Measurements from ENCODE around the gene TDRD10.

Gene TDRD10

GRCh38 chr1:154502066-154502743, at the start of gene TDRD10, which contains the start of gene SHE:
Gene TDRD10 (plus strand): TSS chr1:154502219. CDS start chr1:154506904, 4,685 bp downstream.
Gene SHE (minus strand): TSS chr1:154502412. CDS start chr1:154502026, 386 bp downstream.
- DNase-seq, result no peak

GRCh38 chr1:154453161-154453560, 48.9 kb upstream of the TDRD10 start:
- DNase-seq, result no peak

GRCh38 chr1:154453574-154454352, 48.3 kb upstream of the TDRD10 start:
- DNase-seq, result peak; percentile 43

- DNase-seq, result no peak
These were observed 47.5 kb upstream of the TDRD10 start for GRCh38 chr1:154454386-154455120.

- DNase-seq, result no peak
These were observed 45.4 kb upstream of the TDRD10 start for GRCh38 chr1:154456631-154457030.

- no peak for DNase-seq
These were observed 42.9 kb upstream of the TDRD10 start for GRCh38 chr1:154459080-154459479.

GRCh38 chr1:154460695-154461260, 41.2 kb upstream of the TDRD10 start:
- no peak for DNase-seq

- peak; percentile 73 for DNase-seq
These were observed 38.5 kb upstream of the TDRD10 start for GRCh38 chr1:154463512-154463990.

GRCh38 chr1:154465621-154466195, 36.3 kb upstream of the TDRD10 start:
- no peak for DNase-seq

GRCh38 chr1:154466206-154466605, 35.8 kb upstream of the TDRD10 start:
- no peak for DNase-seq

GRCh38 chr1:154466921-154467417, 35.0 kb upstream of the TDRD10 start:
- no peak for DNase-seq

- no peak for DNase-seq
These were observed 34.5 kb upstream of the TDRD10 start for GRCh38 chr1:154467434-154468102.

GRCh38 chr1:154468535-154469250, 33.3 kb upstream of the TDRD10 start:
- DNase-seq, result no peak

- no peak for DNase-seq
These were observed 32.0 kb upstream of the TDRD10 start for GRCh38 chr1:154469844-154470560.

- DNase-seq, result no peak
These were observed 30.7 kb upstream of the TDRD10 start for GRCh38 chr1:154471304-154471703.

GRCh38 chr1:154474802-154475201, 27.2 kb upstream of the TDRD10 start:
- DNase-seq, result no peak

- DNase-seq, result no peak
These were observed 25.2 kb upstream of the TDRD10 start for GRCh38 chr1:154476791-154477190.

- DNase-seq, result no peak
These were observed 24.0 kb upstream of the TDRD10 start for GRCh38 chr1:154478013-154478412.

GRCh38 chr1:154478639-154479038, 23.4 kb upstream of the TDRD10 start:
- no peak for DNase-seq

GRCh38 chr1:154479764-154480421, 22.1 kb upstream of the TDRD10 start:
- DNase-seq, result peak; percentile 71
